ENCODE data around the gene ARL15. TPM values are rescaled to one million over a fixed set of nuclear protein-coding genes. Genes with fewer than 3 reads are reported as not detected.
A peak's percentile ranks its signal among the peaks of the same experiment; 100 is the strongest.

ARL15 gene
- total and polyA plus RNA-seq, 9 of the 15 experiments (the other 6 are each of a cell fraction or from before 2014, with no cell fraction given): 18.5 to 80.4 (median 57.0) TPM

- TF ChIP-seq E2F1 (CRISPR knock-in tag; IDR thresholded peaks at IDR 0.05): no peak
- TF ChIP-seq NR4A1 (CRISPR knock-in tag; IDR thresholded peaks at IDR 0.05): no peak
- no peak for TF ChIP-seq NR4A1 (tag; IDR thresholded peaks at IDR 0.05)
- TF ChIP-seq GATAD2B (IDR thresholded peaks at IDR 0.05; ENCODE audit: borderline replicate concordance): 0 out of 2 replicates have a peak, but pooled peaks have one; percentile 40
- TF ChIP-seq TCF3 (CRISPR knock-in tag; IDR thresholded peaks at IDR 0.05): no peak
- no peak for TF ChIP-seq TOE1 (IDR thresholded peaks at IDR 0.05; ENCODE audit: borderline replicate concordance)
- no peak for TF ChIP-seq TOE1 (CRISPR knock-in tag; IDR thresholded peaks at IDR 0.05; ENCODE audit: borderline replicate concordance, low read depth)
- no peak for TF ChIP-seq HCFC1 (IDR thresholded peaks at IDR 0.05; ENCODE audit: low read depth, low read length)
- TF ChIP-seq ATF3 (IDR thresholded peaks at IDR 0.05): no peak
- no peak for TF ChIP-seq ATF3 (CRISPR knock-in tag; conservative IDR thresholded peaks at IDR 0.05)
- no peak for TF ChIP-seq POU5F1 (IDR thresholded peaks at IDR 0.05; ENCODE audit: borderline replicate concordance, low read depth, low read length, partially characterized antibody)
- no peak for TF ChIP-seq ADNP (tag; IDR thresholded peaks at IDR 0.05)
These were observed 3.5 kb downstream of the ARL15 start (continued) for GRCh38 chr5:54306893-54307292.

Measured in K562 (cell line).